CMK (cell line): ENCODE measurements around the gene C16orf89.

Source experiments
- DNase-seq: peaks from one replicate; pipeline ENCODE4 v3.0.0-alpha.2; 2010; ENCODE audit warnings: low read depth

Gene C16orf89

DNA sequence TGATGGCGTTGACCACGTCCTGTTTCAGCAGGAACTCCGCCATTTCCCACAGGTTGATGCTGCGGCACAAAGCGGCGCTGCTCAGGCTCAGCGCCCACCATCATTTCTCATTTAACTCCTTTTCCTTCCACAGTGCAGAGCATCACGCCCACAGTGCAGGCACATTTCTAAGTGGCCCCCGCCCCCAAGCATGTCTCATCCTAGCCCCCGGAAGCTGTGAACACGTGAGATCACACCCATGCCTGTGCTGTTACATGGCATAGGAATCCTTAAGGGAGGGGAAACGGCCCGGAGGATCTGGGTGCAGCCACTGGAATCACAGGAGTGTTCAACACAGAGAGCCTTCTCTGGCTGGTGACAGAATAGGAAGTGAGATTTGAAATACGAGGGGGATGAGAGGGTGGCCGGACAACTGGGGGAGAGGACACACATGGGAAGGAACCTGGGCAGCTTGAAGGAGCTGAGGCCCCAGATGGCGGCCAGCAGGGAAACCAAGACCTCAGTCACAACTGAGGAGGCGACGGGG, 36.7 kb downstream of the C16orf89 start:
- DNase-seq: no peak

DNA sequence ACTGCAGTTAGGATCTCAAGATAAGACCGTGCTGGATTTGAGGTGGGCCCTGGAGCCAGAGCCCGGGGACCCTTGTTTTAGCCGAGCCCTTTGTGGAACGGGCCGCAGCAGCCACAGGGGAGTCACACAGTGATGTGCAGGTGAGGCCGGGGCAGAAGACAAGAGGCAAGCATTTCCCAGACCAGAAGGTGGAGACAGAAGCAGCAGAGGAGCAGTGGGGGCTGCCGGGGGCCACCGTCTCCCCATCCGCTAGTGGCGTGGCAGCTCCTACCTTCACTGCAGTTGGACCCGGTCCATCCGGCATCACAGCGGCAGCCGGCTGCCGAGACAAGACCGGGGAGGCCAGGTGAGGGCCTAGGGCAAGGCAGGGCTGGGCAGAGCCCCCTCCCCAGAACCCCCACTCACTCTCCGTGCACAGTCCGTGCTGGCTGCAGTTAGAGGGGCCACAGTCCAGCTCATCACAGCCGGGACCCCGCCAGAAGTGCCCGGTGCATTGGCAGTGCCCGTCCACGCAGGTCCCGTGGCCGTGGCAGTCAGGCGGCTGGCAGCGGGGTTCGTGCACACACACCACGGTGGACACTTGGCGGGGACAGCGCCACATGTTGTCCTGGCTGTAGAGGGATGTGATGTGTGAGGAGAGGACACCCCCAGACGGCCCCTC, 38.1 kb downstream of the C16orf89 start:
- no peak for DNase-seq

DNA sequence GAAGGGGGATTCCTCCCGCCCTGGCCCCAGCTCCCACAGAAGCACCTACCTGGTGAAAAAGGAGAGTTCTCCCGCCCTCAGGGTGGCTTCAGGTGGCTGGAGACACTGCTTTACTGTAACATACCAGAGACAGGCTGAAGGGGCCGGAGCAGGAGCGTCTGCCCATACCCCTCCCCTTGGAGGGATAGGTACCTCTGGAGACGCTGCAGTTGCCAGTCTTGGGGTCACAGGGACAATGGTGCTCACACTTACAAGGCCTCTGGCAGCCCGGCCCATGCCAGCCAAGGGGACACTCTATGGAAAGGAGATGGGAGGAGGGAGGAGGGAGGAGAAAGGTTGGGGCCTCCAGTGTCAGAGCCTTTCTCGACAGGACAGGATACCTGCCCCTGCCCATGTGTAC, 38.7 kb downstream of the C16orf89 start:
- no peak for DNase-seq

DNA sequence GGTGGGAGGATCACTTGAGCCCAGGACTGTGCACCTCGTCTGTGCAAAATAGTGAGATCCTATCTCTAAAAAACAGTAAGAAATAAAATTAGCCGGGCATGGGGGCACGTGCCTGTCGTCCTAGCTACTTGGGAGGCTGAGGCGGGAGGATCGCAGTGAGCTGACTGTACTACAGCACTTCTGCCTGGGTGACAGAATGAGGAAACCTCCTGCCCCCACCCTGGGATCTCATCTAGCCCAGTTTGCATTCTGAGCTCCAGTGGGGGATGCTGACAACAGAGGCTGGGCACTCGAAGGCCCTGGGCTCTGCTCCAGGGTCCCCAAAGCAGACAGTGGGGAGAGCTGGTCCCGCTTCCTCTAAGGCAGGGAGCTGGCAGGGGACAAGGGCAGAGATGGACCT, 39.1 kb downstream of the C16orf89 start:
- DNase-seq: no peak

DNA sequence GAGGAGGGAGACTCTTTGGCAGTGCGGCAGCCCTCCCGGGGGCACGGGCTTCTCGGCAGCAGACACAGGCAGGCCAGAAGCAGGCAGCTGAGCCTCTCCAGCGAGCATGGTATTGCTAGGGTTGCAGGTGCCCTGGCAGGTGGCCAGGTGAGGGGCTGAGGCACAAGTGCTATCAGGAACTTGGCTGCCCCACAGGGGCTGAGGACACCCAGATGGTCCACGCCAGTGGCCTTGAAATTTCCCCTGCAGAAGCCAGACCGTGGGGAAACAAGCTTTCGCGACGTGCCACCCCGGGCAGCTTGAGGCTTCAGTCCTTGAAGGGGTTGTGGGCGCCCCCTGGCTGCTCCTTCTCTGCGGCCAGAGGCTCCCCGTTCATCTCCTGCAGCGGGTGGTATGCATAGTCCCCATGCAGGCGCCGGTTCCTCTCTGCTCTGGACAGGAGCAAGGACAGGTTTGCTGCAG, 40.6 kb downstream of the C16orf89 start:
- DNase-seq: no peak

DNA sequence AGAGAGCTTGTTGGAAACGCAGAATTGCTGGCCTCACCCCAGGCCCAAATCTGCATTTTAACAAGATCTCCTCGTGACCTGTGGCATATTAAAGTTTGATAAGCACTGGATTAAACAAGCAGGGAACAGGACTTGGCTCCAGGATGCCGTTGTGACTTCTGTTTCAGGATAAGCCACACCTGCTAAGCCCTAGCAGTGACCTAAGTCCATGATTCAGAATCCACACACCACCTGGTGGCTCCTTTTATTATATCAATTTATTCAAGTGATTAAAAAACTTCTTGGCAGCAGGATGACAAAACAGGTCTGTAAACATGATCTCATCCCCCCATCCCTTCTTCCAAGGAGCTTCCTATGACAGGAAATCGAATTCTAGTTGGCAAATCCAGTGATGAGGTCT, 41.1 kb downstream of the C16orf89 start:
- no peak for DNase-seq

DNA sequence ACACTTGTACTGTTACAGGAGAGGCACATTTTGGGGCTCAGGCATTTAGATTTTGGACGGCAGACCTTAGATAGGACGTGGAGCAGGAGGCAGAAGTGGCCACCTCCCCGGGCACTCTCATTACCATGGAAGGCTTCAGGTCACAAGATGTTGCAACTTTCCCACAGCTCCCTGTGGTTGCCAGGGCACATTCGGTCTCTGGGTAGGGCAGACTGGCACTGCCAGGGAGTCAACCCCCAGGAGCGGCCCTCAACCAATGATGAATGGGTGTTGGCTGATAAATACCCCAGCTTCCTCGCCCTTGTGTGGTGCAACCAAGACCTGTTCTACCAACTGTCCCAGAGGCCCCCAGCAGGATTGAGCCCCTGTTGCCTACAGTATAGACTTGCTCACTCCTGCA, 43.2 kb downstream of the C16orf89 start:
- DNase-seq: no peak

DNA sequence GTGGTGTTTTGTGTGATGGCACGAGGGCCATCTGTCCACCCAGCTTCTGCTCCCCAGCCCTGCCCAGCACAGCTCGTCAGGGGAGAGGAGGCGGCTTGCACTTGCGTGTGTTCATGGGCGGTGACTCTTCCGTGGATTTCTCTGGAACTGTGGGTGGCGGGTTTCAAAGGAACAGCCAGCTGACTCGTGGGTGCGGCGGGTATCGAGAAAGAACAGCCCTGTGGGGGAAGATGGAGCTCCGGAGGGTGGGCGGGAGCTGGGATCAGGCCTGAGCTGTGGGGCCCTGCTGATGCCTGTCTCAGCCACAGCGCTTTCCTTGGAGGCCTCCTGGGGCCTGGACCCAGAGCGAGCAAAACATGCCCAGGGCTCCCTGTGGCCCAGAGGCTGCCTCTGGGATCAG, 45.2 kb downstream of the C16orf89 start:
- DNase-seq: no peak

DNA sequence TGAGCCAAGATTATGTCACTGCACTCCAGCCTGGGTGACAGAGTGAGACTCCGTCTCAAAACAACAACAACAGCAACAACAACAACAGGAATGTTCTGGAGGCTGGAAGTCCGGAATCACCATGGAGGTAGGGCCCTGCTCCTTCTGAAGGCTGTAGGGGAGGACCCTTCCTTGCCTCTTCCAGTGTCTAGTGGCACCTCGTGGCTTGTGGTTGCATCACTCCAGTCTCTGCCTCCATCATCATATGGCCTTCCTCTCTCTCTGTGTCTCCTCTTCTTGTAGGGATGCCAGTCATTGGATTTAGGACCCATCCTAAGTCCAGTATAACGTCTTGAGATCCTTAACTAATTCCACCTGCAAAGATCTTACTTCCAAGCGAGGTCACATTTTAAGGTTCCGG, 46.0 kb downstream of the C16orf89 start:
- no peak for DNase-seq

DNA sequence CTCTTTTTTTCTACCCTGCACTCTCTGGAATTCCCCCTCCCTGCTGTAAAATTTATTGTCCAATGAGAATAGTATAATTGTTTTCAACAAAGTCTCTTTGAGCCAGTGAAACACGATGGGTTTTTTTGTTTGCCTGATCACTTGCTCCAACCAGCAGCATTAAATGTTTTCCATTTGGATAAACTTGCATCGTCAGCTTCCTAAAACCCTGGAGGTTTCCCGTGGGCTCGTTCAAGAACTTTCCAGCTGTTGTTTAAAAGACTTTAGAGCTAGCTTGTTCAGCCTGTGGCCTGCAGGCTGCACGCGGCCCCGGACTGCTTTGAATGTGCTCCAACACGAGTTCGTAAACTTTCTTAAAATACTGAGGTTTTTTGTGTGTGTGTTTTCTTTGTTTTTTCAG, 47.0 kb downstream of the C16orf89 start:
- no peak for DNase-seq

DNA sequence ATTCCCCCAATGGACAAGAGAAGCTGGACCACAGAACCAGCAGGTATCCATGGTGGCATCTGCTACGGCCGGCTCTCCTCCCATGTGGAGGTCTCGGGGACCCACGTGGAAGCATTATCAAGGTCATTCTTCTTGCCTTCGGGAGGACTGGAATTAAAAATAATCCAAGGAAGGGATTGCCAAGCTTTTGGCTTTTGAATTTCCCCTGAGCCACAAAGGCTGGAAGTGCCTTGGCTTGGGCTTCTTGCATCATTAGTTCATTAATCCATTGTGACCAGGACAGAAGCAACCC, 48.1 kb downstream of the C16orf89 start:
- no peak for DNase-seq

DNA sequence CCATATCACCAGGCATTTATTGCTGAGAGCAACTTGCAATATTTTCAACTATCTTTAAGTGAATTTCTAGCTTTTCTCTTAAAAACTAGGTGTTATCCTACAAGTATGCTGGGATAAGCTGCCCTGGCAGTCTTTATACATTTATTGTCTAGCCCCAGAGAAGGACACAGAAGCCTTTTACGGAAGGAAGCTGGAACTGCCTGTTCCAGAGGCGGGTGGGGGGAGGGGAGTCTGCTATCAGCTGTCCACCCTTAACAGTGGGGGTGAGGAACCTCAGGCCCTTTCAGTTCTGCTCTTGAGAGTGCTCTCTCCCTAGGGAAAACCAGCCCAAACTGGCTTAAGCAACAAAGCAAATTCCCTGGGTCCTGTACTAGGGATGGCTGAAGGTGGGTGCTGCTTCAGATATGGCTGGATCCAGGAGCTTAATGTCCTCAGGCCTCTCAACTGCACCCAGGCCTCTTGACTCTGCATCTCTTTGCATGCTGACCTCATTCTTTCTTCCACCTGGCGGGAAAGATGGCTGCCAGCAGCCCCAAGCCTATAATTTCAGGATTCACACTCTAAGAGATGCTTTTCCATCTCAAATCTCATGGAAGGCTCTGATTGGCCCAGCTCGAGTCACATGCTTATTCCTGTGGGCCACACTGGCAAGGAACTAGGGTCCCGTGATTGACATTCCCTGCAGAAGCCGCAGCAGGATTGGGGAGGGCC, 48.6 kb downstream of the C16orf89 start:
- DNase-seq: no peak

DNA sequence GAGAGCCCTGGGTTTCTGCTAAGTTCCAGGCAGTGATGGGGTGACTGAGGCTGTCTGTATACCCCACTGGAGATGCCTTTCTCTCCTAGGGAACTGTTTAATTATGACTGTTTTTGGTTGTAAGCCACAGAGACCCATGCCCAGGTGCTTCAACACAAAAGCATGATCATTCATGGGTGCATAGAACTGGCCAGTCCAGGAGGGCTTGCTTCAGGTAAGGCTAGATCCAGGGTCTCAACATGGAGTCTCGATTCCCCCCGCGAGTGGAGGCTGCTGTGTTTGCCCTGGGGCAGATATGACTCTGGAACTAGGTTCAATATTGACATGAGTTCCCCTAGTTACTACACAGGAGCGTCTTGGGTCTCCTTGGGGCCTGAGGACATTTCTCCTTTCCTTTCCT, 49.9 kb downstream of the C16orf89 start:
- DNase-seq: no peak

DNA sequence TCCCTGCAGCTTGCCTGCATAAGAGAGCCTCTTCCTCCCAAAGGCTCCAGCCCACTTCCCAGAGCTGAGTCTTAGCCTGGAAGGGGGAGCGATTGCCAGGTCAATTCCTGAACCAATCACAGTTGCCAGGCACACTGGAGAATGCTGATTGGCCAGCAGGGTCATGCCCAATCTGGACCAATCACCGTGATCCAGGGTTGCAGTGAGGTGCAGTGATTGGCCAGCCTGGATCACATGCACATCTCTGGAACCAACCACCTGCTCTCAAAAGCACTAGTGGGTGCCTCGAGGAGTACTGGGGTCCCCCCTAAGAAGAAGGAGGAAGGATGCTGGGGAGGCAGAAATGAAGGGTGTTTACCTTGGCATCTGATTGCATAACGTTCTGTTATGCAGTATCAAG, 50.4 kb downstream of the C16orf89 start:
- DNase-seq: no peak

DNA sequence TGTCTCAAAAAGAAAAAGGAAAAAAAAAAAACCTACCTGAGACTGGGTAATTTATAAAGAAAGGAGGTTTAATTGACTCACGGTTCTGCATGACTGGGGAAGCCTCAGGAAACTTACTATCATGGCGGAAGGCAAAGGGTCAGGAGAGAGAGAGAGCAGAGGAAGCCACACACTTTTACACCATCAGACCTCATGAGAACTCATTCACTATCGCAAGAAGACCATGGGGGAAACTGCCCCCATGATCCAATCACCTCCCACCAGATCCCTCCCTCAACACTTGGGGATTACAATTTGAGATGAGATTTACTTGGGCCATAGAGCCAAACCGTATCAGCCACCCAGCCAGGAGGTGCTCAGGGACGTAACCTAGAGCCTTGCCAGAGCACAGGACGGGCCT, 52.9 kb downstream of the C16orf89 start:
- no peak for DNase-seq

DNA sequence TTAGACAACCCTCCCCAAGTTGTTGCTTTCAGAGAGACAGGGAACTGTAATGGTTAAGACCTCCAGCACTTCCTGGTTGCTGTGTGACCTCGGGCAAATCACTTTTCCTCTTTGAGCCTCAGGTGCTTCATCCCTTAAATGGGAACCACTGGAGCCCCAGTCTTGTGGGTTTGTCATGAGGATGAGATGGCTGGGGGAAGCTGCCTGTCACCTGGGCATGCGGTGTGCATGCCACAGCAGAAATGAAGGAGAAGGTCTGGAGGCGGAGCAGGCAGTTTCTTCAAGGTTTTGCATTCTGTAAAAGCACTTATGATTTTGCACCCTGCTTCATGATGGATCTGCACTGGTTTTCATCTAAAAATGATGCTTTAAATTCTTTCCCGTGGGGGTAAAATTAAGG, 54.1 kb downstream of the C16orf89 start:
- no peak for DNase-seq

DNA sequence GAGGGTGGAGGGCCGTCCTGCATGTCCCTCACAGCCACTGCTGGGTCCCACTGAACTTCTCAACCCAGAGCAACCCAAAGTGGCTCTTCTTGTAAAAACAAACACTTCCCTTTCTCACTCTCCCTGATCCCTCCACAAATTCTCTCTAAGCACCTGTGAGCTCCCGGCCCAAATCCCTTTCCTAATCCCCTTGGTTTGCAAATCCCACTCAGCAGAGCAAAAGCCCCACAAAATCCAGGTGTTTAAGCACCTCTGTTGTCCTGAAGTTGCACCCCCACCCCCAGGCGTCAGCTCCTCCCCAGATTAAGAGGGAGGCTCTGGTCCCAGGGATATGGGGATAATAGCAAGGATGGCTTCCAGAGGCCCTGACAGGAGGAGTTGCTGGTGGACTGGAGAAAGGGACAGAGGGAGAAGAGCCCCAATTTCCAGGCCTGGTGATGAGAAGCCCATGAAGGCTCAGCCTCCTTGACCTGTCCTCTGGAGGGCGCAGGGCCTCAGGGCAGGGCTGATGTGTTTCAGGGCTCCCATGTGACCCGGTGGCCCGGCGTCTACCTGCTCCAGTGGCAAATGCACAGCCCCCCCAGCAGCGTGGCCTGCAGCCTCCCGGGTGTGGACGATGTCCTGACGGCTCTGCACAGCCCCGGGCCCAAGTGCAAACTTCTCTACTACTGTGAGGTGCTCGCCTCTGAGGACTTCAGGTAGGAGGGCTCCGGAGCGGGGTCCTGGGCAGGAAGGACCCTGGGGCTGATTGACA, 55.0 kb downstream of the C16orf89 start:
- DNase-seq: no peak

DNA sequence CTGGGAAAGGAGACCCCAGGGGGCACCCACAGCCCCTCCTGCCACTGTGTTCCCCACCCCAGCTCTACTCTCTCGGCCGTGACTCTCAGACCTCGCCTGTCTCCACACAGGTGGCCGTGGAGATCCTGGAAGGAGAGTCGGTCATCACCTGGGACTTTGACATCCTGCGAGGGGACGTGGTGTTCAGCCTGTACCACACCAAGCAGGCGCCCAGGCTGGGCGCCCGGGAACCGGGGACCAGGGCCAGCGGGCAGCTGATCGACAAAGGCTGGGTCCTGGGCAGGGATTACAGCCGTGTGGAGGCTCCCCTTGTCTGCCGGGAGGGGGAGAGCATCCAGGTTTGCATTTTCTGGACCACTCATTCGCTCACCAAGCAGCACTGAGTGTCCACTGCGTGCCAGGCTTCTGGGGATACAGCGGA, 57.4 kb downstream of the C16orf89 start:
- DNase-seq: no peak

DNA sequence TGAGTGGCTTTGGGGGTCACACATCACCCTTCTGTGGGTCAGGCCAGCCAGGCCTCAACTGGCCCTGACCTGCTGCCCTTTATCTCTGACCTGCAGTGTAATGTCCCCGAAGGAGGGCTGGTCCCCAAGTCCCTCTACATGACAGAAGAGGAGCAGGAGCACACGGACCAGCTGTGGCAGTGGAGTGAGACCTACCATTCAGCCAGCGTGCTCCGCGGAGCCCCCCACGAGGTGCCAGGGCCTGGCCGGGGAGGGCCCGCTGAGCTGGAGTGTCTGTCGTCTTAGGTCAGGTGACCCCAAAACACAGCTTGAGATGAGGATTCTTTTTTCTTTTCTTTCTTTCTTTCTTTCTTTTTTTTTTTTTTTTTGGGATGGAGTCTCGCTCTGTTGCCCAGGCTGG, 58.5 kb downstream of the C16orf89 start:
- DNase-seq: no peak

DNA sequence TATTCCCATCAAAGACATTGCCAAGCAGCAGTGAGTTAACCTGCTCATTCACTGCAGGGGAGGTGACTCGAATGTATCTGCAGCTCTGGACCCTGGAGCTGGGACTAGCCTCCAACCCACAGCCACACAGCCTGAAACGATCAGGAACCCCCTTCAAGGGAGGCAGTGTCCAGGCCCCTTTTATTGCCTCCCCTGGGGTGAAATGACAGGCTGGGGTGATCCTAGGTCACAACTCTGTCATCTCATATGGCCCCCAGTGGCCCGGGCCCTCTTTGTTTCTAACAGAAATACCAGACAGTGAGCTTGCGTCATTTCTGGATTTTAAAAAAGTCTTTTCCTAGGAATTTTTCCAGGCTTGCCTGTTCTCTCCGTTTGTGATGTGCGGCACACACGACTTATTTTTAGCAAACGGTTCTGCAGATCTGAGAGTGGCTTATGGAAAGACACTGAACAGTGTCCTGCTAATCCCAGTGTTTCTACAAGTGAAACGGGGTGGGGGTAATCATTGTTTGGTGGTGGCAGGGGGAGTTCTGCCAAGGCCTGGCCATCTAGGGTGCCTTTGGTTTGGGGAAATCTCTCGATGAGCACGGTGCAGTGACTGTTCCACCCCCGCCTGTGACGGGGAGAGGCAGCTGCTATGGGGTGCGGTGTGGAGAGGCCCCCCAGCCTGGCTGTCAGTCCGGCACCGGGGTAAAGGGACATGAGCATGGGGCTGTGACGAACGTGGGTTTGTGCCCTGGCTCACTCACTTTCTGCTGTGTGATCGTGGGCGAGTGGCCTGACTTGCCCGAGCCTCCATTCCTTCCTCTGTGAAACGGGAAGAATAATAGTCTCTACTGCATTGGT, 59.2 kb downstream of the C16orf89 start:
- no peak for DNase-seq

DNA sequence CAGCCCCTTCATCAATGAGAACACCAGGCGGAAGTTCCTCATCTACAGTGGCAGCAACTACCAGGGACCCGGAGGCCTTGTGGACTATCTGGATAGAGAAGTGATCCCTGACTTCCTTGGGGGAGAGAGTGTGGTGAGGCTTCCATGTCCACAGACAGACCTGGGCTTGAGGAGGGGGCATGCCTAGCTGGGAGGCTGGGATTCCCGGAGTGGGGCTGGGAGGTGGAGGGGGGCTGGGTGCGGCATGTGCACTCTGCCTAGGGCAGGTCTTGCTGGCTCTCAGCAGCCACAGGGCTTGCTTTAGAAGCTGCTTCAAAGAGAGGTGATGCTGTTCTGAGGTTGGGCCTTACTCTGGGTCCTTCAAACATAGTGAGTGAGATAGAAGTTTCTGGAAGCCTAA, 59.8 kb downstream of the C16orf89 start:
- peak; percentile 32 for DNase-seq

DNA sequence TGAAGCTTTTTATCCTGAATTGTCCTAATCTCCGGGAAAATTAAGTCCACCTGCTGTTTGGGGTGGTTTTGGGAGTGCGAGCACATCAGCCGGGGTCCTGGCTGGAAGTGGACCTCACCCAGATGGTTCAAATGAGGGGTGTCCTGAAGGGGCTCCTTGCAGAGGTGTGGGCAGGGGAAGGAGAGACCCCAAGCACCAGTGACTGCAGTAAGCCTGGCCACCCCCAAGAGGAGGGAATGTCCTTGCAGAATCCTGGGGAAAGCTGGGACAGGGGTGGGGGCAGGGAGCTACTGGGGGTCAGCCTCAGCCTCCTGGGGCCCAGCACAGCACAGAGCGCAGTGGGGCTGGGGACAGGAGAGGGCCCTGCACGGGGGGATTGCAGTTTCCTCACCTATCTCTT, 61.4 kb downstream of the C16orf89 start:
- no peak for DNase-seq
